ENCODE data around the gene RTL1.

RTL1 gene

DNA sequence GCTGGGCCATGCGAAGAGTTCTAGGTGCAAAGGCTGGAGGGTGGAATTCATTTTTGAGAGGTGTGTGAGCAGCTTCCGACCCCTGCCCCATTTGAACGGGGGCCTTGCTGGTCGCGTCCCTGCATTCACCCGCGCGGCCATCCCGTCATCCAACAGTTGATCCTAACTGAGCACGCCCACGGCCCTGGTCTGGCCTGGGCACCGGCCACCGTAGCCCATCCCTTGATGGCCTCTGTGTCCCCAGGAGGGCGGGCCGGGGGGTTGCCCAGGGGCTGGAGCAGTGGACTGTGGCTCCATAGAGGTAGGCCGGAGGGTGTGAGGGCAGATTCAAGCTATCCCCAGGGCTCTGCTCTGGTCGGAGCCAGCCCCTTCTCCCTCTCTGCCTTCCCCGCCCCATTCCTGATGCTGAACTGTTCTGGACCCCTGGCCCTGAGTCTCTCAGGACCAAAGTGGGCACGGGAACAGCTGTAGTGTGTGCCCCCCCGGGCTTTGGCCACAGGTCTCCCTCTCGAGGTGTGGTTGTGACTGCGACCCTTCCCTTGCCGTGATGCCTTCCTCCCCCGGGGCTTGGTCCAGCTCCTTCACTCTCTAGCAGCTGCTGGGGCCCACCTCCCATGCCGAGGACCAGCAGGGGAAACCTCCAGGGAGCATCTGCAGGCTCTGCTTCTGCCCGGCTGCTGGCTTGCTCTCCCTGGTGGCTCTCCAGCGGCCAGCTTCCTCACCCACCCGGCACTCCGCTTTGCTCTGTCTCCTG is 68.6 kb downstream of the RTL1 start:
- DNase-seq, result no peak

- no peak for DNase-seq
These were observed 69.3 kb downstream of the RTL1 start for GRCh38 chr14:100834082-100834793.

DNA sequence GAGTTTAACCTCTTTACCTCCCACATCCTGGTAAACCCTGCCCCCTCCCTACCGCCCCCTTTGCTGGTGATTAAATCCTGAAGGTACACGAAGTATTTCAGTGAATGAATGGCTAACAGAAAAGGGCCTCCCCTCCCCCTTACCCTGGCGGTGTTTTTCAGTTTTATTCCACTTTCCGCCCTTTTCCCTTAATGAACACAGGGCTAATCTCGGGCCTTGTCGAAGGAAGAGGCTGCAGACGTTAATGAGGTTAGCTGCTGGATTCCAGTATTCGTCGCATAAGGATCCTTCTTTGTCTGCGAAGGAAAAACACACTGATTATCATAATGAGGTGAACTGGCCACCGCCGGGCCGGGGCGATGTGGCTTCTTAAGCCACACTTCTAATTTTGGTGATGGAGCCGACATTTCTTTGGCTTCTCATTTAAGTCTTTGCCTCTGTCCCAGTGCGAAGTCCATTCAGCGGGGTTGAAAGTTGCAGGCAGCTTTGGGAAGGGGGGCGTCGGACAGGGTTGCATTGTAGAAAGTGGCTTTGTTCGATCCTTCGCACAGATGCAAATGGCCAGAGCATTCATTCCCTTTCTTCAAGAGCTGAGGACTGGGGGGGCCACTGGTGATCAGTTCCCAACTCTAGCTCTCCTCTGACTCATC is 71.1 kb downstream of the RTL1 start:
- no peak for DNase-seq

DNA sequence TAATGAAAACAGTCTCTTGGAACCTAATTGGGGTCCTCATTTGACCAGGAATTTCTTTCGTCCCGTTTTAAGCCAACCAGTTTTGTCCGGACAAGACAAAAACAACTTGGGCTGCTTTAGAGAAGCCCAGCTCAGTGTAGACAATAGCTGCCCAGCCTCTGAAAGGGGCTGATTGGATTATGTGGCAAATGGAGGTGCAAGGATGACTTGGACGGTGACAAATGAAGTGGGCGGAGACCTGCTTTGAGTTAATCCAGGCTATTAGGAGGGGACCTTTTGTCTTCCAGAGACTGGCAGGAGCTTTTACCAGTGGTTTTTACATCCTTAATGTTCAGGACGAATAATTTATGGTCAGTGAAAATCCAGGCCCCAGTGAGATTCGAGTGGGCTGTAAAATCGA is 72.8 kb downstream of the RTL1 start:
- no peak for DNase-seq

Measured in right kidney (tissue), 1 donor.